ENCODE results near the gene COL20A1. TPM values are rescaled to one million over a fixed set of nuclear protein-coding genes. Genes with fewer than 3 reads are reported as not detected.

COL20A1 gene
- total RNA-seq, 1 donor from 2014 or later, result not detected

DNA sequence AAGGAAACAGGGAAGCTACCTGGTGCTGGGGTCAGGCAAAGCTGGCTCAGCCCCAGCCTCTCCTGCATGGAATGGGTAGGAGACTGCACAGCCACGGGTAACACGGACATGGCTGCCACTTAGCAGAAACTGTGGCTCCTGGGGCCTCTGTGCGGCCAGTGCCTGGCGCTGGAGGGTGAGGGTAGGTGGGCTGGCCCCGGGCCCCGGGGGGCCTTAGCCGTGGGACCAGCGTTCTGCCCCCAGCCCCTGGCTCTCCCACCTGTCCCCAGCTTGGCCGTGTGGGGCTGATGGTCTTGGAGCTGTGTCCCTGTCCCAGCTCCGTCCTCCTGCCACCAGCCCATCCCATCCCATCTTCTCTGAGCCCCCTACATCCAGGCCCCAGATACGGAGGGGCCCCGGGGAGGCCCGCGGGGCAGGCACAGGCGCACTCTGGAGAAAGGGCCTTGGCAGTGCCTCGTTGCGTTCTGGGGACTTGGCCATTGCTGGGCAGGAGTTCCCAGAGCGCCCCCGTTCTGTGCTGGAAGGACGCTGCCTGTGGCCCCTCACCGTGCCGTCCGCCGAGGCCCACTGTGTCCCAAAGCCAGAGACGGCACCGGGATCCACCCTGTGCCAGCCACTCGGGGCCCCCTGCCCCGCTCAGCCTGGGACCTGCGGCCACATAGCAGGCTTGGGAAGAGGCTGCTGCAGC is 56.0 kb downstream of the COL20A1 start:
- no peak for DNase-seq (ENCODE audit: low spot score)

DNA sequence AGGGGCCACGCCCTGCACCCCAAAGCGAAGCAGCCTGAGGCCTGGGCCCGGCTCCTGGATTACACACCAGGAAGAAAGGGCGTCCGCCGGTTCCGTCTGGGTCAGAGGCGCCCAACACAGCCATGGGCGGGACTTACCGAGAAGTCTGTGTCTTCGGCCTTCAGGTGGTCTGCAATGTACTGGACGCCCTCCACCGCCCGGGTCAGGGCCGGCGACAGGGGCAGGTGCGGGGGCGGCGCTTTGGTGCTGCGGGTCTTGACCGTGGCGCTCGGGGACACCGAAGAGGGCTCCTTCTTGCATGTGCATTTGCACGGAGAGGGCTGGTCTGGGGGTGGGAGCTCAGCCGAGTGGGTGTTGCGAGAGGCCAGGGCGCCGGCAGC is 56.5 kb downstream of the COL20A1 start:
- DNase-seq (ENCODE audit: low spot score), result no peak

- no peak for DNase-seq (ENCODE audit: low spot score)
These were observed 57.2 kb downstream of the COL20A1 start for GRCh38 chr20:63350196-63350595.

GRCh38 chr20:63350597-63351325 is 57.8 kb downstream of the COL20A1 start:
- no peak for DNase-seq (ENCODE audit: low spot score)

DNA sequence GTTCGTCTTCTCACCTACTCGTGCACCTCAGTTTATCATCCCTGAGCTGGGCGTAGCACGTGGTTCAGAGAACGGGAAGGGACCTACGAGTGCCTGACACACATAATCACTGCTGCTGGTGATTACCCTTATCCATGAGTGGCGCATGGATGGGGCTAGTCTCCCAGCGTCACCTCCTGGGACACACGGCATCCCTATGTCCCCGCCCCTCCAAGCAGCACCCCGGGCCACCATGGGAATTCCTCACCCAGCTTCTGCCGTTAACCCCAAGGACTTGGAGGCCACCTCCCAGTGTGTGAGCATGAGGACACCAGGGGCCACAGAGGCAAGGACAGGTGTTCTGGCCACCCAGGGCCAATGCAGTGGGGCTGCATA is 58.3 kb downstream of the COL20A1 start:
- no peak for DNase-seq (ENCODE audit: low spot score)

GRCh38 chr20:63351811-63352591 is 59.0 kb downstream of the COL20A1 start:
- DNase-seq (ENCODE audit: low spot score), result no peak

DNA sequence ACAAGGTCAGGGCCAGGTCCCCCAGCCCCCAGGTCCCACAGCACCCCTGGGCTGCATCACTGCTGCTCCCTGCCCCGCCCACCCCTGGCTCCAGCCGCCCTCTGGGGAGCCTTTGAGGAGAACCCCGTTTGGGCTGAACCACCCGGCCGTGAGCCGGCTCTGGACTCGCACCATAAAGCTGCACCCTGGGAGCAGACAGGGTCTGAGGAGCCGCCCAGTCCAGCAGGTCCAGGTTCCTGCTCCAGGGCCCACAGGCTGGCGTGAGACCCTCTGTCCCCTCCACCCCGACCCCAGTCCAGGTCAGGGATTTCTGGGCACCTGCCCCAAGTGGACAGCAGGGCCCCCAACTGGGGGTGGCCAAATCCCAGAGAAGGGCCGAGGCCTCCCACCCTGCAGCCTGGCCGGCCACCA is 59.8 kb downstream of the COL20A1 start:
- no peak for DNase-seq (ENCODE audit: low spot score)

- no peak for DNase-seq (ENCODE audit: low spot score)
These were observed 61.8 kb downstream of the COL20A1 start for GRCh38 chr20:63354636-63355350.

DNA sequence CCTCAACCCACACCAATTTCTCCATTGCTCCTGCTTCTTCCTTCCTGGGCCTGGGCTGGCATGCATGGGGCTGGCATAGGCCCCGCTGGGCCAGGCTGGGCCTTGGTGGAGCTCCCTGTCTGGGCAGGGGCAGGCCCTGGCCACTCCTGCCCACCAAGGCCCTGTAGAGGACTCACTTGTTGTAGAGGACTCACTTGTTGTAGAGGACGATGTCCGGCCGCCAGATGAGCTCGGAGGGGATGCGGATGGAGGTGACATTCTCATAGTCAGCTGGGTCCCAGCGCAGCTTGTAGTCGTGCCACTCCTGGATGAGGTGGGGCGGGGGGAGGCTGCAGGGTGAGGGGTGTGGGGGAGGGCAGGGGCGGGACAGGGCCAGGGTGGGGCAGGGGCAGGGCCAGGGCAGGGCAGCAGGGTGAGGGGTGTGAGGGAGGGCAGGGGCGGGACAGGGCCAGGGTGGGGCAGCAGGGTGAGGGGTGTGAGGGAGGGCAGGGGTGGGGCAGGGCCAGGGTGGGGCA is 62.9 kb downstream of the COL20A1 start:
- DNase-seq (ENCODE audit: low spot score), result no peak

- DNase-seq (ENCODE audit: low spot score), result no peak
These were observed 63.5 kb downstream of the COL20A1 start for GRCh38 chr20:63356511-63356910.

DNA sequence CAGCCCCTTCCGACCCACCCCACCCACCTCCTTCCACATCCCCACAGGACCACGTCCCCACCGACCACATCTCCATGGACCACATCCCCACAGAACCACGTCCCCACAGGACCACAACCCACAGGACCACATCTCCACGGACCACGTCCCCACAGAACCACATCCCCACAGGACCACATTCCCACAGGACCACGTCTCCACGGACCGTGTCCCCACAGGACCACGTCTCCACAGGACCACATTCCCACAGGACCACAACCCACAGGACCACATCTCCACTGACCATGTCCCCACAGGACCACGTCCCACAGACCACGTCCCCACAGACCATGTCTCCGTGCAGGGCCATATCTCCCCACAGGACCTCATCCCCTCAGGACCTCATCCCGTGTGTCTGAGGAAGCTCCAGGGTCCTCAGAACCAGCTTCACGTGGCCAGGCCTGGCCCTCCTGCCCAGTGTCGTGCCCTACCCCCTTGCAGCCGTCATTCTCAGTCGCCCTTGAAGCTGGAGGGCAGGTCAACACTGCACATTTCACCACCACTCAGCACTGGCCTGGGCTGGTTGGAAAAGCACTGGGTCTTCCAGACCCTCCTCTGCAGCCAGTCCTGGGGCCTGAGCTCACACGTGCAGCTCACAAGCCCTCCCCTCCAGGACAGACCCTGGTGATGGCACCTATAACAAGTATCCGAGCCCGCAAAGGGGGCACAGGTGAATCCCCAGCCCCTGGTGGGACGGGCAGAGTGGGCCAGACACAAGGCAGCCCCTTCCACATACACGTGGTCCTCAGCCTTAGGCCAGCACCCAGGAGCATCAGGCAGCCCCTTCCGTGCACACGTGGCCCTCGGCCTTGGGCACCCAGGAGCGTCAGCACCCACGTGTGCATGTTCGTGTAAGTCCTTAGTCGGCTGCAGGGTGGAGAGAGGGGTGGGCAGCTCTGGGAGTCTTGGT is 64.2 kb downstream of the COL20A1 start:
- no peak for DNase-seq (ENCODE audit: low spot score)

- DNase-seq (ENCODE audit: low spot score), result no peak
These were observed 65.2 kb downstream of the COL20A1 start for GRCh38 chr20:63357921-63358905.

GRCh38 chr20:63359164-63359934 is 66.4 kb downstream of the COL20A1 start:
- DNase-seq (ENCODE audit: low spot score), result no peak

GRCh38 chr20:63359937-63360849 is 67.2 kb downstream of the COL20A1 start:
- no peak for DNase-seq (ENCODE audit: low spot score)

- DNase-seq (ENCODE audit: low spot score), result no peak
These were observed 68.0 kb downstream of the COL20A1 start, which contains the start of gene CHRNA4 for GRCh38 chr20:63360850-63361518. Gene CHRNA4, minus strand, starts transcription at chr20:63361349. Its CDS starts 184 bp downstream, at chr20:63361165.

DNA sequence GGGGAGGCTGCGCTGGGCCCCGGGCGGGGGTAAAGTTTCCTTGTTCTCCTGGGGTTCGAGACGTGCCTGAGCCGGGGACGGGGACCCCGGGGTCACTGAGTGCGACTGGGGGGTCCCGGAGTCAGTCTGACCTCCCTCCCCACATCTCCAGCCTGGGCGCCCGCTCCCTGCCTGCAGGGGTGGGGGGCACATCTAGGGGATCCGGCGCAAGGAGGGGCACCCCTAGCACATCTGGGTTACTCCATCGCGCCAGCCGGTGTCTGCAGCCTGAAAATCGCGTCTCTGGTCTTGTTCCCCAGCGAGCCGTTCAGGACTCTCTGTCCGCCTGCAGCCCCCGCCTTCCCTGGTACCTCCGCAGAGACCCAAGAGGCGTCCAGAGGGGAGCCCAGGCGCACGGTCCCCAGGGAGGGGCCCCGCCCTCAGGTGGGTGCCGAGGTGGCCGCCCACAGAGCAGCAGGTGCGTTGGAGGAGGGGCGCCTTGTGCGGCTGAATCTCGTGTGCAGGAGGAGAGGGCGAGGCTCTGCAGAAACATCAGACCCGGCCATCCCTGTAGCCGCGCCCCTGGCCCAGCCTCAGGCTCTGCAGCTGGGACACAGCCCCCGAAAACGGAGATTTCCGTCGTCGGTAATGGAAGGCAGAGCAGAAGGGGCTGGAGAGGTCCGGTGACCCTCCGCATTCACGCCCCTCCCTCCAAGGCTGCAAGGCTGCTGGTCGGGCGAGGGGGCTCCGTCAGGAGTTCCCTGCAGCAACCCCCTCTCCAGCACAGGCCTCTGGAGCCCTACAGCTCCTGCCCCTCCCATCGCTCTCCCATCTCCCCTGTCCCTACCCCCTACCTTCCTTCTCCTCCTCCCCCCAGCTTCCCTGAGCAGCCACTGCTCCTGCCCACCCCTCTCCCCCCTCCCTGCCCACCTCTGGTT is 68.8 kb downstream of the COL20A1 start:
- DNase-seq (ENCODE audit: low spot score), result no peak

Measured in ureter (tissue), 1 donor.